ENCODE measurements around the gene LRP2BP.

DNA sequence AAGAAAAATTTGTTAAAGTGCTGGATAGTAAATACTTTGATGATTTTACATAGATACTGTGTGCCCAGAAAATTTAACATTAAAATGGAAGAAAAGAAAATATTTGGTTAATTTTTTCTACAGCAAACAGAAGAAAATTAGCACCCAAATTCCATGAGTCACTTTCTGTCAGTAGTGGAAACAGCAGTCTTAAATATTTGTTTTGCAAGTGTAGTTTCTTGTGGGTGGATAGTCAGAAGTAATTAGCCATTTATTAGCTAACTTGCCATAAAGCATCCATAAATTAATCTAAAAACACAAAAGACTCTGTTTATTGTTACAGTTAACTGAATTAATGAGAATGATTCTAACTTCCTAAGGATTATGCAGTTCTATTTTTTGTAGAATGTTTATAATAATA is 39.7 kb upstream of the LRP2BP start:
- TF ChIP-seq, protein P1, sequence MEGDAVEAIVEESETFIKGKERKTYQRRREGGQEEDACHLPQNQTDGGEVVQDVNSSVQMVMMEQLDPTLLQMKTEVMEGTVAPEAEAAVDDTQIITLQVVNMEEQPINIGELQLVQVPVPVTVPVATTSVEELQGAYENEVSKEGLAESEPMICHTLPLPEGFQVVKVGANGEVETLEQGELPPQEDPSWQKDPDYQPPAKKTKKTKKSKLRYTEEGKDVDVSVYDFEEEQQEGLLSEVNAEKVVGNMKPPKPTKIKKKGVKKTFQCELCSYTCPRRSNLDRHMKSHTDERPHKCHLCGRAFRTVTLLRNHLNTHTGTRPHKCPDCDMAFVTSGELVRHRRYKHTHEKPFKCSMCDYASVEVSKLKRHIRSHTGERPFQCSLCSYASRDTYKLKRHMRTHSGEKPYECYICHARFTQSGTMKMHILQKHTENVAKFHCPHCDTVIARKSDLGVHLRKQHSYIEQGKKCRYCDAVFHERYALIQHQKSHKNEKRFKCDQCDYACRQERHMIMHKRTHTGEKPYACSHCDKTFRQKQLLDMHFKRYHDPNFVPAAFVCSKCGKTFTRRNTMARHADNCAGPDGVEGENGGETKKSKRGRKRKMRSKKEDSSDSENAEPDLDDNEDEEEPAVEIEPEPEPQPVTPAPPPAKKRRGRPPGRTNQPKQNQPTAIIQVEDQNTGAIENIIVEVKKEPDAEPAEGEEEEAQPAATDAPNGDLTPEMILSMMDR (IDR thresholded peaks at IDR 0.05; ENCODE audit: poor library complexity, severe bottlenecking), result no peak
- TF ChIP-seq POLR2AphosphoS5 (IDR thresholded peaks at IDR 0.05) (no peak), RAD21 (conservative IDR thresholded peaks at IDR 0.05) (no peak), EZH2 (IDR thresholded peaks at IDR 0.05; ENCODE audit: borderline replicate concordance, insufficient read depth, low read length, poor library complexity, severe bottlenecking) (no peak), SMC3 (conservative IDR thresholded peaks at IDR 0.05; ENCODE audit: poor library complexity) (no peak), EP300 (conservative IDR thresholded peaks at IDR 0.05; ENCODE audit: poor library complexity, severe bottlenecking) (no peak), TAF1 (IDR thresholded peaks at IDR 0.05; ENCODE audit: low read depth) (no peak)
- TF ChIP-seq, protein P2, sequence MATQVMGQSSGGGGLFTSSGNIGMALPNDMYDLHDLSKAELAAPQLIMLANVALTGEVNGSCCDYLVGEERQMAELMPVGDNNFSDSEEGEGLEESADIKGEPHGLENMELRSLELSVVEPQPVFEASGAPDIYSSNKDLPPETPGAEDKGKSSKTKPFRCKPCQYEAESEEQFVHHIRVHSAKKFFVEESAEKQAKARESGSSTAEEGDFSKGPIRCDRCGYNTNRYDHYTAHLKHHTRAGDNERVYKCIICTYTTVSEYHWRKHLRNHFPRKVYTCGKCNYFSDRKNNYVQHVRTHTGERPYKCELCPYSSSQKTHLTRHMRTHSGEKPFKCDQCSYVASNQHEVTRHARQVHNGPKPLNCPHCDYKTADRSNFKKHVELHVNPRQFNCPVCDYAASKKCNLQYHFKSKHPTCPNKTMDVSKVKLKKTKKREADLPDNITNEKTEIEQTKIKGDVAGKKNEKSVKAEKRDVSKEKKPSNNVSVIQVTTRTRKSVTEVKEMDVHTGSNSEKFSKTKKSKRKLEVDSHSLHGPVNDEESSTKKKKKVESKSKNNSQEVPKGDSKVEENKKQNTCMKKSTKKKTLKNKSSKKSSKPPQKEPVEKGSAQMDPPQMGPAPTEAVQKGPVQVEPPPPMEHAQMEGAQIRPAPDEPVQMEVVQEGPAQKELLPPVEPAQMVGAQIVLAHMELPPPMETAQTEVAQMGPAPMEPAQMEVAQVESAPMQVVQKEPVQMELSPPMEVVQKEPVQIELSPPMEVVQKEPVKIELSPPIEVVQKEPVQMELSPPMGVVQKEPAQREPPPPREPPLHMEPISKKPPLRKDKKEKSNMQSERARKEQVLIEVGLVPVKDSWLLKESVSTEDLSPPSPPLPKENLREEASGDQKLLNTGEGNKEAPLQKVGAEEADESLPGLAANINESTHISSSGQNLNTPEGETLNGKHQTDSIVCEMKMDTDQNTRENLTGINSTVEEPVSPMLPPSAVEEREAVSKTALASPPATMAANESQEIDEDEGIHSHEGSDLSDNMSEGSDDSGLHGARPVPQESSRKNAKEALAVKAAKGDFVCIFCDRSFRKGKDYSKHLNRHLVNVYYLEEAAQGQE (IDR thresholded peaks at IDR 0.05; ENCODE audit: borderline replicate concordance), result no peak

All from neural cell (in vitro differentiated cells).